Psoas muscle (tissue), 8 donors: ENCODE results near the gene ZNF652. TPM values are rescaled to one million over a fixed set of nuclear protein-coding genes. Genes with fewer than 3 reads are reported as not detected.

Source experiments
- ATAC-seq, 4 donors: fragments of 200-7000 bp; cut with Tn5 transposase; one replicate each; pipeline ENCODE4 v1.9.1; 2020; ENCODE audit warnings: moderate library complexity in 3 of 4, mild to moderate bottlenecking in 2 of 4
- DNase-seq, 2 donors: peaks; one replicate each; pipeline ENCODE4 v3.0.0-alpha.2; 2020
- H3K27ac ChIP-seq: fragments of 200-600 bp; one replicate; pipeline ENCODE4 v1.8.0; 2022
- H3K27me3 ChIP-seq, 3 donors: fragments of 200-600 bp in 1 of 3; one replicate each; pipeline versions ENCODE4 v1.6.1 to v1.8.0; 2013 to 2022; ENCODE audit warnings: low read length in 2 of 3, mild to moderate bottlenecking in 2 of 3, moderate library complexity in 1 of 3; ENCODE audit not compliant: insufficient read depth in 3 of 3
- H3K36me3 ChIP-seq, 2 donors: fragments of 200-600 bp in 1 of 2; one replicate each; pipeline versions ENCODE4 v1.6.1 to v1.8.0; 2013 to 2022; ENCODE audit warnings: low read depth in 1 of 2, mild to moderate bottlenecking in 1 of 2, moderate library complexity in 1 of 2; ENCODE audit not compliant: insufficient read depth in 1 of 2
- H3K4me1 ChIP-seq: fragments of 200-600 bp; one replicate; pipeline ENCODE4 v1.8.0; 2022
- H3K4me3 ChIP-seq: fragments of 200-600 bp; one replicate; pipeline ENCODE4 v1.8.0; 2022; ENCODE audit warnings: mild to moderate bottlenecking
- H3K9me3 ChIP-seq: fragments of 200-600 bp; one replicate; pipeline ENCODE4 v1.8.0; 2022
- WGBS, 3 donors: extraction: QIAGEN DNeasy Blood & Tissue Kit; methylation state at CpG; one replicate each; pipeline versions ENCODE4 v1.1.6 to v1.1.7; 2013; 5-methylcytosine and 5-hydroxymethylcytosine counted together
- intact Hi-C, 2 donors: fragments of 100-400 bp; cut with DNase I; formaldehyde crosslinking; loops; one replicate each; pipeline versions ENCODE4 v1.11.0 to v1.14.2; 2022
- polyA plus RNA-seq, 3 donors: library from polyadenylated mRNA; stranded (reverse); fragments of 200-250 nt; gene quantifications; one replicate each; pipeline ENCODE4 v1.2.3, GENCODE V29; 2013
- total RNA-seq, 4 donors: library from RNA; stranded (reverse); fragmentation: NEBNext Ultra II Directional in 2 of 4; extraction: Animal tissue kit (Norgen Biotek cat#: 25700) in 2 of 4; gene quantifications; one replicate each; pipeline versions ENCODE4 v1.2.1 to v1.2.4, GENCODE V29; 2021 to 2023
- TF ChIP-seq, protein P1 (sequence below): fragments of 200-600 bp; IDR thresholded peaks from one replicate; pipeline ENCODE4 v1.8.0; 2022; ENCODE audit warnings: antibody characterized with exemption
- donor health status: healthy with polysubstance abuse.
- donor health status: DM: no; HTN: no; CAD: no; lungs with moderate emphysema.
- donor health status: Bipolar disorder and iron deficiency.
- donor health status: healthy.
- donor health status: DM: yes; HTN: yes; CAD: no.
- donor health status: DM: no; HTN: no; CAD: no.
- donor health status: DM: no; HTN: no; CAD: no.
- donor health status: DM: yes; HTN: yes; CAD: no.

Gene ZNF652
- total and polyA plus RNA-seq, 7 donors, result 3.1 to 30.1 (median 21.3) TPM

DNA sequence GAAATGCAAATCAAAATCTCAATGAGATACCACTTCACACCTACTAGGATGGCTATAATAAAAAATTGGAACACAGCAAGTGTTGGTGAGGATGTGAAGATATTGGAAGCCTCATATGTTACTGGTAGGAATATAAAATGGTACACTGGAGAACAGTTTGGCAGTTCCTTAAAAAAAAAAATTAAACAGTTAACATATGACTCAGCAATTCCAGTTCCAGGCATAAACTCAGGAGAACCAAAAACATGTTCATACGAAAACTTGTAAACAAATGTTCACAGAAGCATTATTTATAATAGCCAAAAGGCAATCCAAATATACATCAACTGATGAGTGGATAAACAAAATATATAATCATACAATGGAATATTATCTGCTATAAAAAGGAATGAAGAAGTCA, 28.2 kb downstream of the ZNF652 start:
- Histone ChIP-seq H3K9me3 (no peaks in the 10 kb centered on the region), H3K36me3 (no peaks in the 10 kb centered on the region), H3K4me1 (no peaks in the 10 kb centered on the region), H3K27me3 (no peaks in the 10 kb centered on the region), H3K4me3 (no peak overlapping the region), H3K27ac (no peak overlapping the region)
- TF ChIP-seq, protein P1, sequence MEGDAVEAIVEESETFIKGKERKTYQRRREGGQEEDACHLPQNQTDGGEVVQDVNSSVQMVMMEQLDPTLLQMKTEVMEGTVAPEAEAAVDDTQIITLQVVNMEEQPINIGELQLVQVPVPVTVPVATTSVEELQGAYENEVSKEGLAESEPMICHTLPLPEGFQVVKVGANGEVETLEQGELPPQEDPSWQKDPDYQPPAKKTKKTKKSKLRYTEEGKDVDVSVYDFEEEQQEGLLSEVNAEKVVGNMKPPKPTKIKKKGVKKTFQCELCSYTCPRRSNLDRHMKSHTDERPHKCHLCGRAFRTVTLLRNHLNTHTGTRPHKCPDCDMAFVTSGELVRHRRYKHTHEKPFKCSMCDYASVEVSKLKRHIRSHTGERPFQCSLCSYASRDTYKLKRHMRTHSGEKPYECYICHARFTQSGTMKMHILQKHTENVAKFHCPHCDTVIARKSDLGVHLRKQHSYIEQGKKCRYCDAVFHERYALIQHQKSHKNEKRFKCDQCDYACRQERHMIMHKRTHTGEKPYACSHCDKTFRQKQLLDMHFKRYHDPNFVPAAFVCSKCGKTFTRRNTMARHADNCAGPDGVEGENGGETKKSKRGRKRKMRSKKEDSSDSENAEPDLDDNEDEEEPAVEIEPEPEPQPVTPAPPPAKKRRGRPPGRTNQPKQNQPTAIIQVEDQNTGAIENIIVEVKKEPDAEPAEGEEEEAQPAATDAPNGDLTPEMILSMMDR, result no peak
- 46 to 75% (median 59%) methylated on average over 1 of the region's 1 CpG for WGBS, 3 donors
- ATAC-seq, result no peak
- DNase-seq, result no peak
- intact Hi-C loops, result no loop called here

DNA sequence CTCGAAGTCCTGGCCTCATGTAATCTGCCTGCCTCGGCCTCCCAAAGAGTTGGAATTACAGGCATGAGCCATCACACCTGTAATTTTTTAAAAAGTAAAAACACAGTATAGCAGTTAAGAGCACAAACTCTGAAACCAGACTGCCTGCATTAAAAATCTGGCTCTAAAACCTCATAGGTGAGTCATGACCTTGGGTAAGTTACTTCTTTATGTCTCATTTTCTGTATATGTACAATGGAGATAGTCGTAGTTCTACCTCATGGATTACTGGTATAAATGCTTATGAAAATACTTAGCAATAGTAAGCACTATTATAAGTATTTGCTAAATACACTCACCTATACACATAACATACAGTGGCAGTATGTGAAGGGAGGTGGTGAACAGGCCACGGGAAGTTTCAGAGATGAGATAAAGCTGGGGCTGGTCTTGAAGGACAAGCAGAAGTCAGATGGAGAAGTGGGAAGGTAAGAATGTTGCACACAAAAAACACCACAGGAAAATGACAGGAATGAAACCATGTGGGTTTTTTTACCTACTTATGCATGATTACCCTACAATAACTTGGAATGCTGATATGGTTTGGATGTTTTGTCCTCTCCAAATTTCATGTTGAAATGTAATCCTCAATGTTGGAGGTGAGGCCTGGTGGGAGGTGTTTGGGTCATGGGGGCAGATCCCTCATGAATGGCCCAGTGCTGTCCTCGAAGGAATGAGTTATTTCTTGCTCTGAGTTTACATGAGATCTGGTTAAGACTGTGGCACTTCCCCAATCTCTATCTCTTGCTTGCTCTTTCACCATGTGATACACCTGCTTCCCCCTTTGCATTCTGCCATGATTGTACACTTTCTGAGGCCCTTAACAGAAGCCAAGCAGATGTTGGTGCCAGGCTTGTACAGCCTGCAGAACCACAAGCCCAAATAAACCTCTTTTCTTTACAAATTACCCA, 33.9 kb downstream of the ZNF652 start:
- DNase-seq (no peak), ATAC-seq (no peak)
- intact Hi-C loops, result no loop called here
- no peaks in the 10 kb centered on the region for H3K4me1 ChIP-seq
- H3K36me3 ChIP-seq, result no peaks in the 10 kb centered on the region
- no peak overlapping the region for H3K27ac ChIP-seq
- H3K9me3 ChIP-seq, result no peaks in the 10 kb centered on the region
- no peaks in the 10 kb centered on the region for H3K27me3 ChIP-seq
- no peak overlapping the region for H3K4me3 ChIP-seq
- WGBS, 3 donors, result 81 to 89% (median 85%) methylated on average over 5 of the region's 5 CpGs
- TF ChIP-seq, protein P1, result no peak

DNA sequence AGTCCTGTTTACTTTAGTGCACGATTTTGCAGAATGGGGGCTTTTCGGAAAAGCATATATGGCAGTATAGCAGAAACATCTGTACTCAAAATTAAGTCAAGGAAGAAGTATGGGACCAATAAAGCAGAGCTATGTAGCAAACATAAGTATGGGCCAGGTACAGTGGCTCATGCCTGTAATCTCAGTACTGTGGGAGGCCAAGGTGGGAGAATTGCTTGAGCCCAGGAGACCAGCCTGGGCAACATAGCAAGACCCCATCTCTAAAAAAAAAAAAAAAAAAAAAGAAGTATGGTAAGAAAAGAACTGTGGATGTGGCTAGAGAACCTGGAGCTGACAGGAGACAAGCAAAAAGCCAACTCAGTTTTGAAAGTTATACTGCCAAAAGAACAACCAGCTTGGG, 36.1 kb downstream of the ZNF652 start:
- Histone ChIP-seq H3K27ac (no peak overlapping the region), H3K4me3 (no peak overlapping the region), H3K27me3 (no peaks in the 10 kb centered on the region), H3K4me1 (no peaks in the 10 kb centered on the region), H3K9me3 (no peaks in the 10 kb centered on the region), H3K36me3 (no peaks in the 10 kb centered on the region)
- WGBS, 3 donors, result 85 to 88% (median 88%) methylated on average over 2 of the region's 2 CpGs
- ATAC-seq, result no peak
- TF ChIP-seq, protein P1, result no peak
- intact Hi-C loops, result no loop called here
- DNase-seq, result no peak

DNA sequence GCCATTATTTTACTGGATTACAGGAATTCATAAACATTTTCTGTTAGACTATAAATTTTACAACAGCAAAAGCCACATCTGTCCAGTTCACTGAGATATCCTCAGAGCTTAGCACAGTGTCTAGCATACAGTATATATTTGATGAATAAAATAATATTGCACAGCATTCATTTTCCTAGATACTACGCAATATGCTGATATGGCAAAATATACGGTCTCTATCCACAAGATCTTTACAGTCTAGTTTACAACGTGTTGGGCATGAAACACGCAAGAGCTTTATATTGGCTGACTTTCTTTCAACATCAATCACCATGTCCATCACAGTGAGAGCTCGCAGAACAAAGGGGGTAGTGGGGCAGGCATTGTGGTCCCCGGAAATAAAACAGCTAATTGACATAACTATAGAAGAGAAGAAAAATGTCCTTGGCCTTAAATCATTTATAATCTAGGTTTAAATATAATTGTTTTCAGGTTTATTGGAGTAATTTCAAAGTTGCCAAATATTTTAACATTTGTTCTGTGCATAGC, 43.5 kb downstream of the ZNF652 start:
- intact Hi-C loops, result loop anchor here (5.0 to 10.0 kb wide), 2 partner anchors 44 to 236 kb away; partner anchors contain the start of gene ZNF652 (in 1 of the 2)
- Histone ChIP-seq H3K27ac (no peak overlapping the region), H3K4me3 (no peak overlapping the region), H3K27me3 (no peaks in the 10 kb centered on the region), H3K36me3 (peaks cover 0 to 11% of the 10 kb centered on the region in 2 donors), H3K9me3 (no peaks in the 10 kb centered on the region), H3K4me1 (peaks cover 9% of the 10 kb centered on the region)
- no peak for ATAC-seq
- TF ChIP-seq, protein P1, result no peak
- WGBS, 3 donors, result 87 to 89% (median 88%) methylated on average over 6 of the region's 6 CpGs
- DNase-seq, result no peak
